Measurements from ENCODE around the gene PDCD2L.

PDCD2L gene

DNA sequence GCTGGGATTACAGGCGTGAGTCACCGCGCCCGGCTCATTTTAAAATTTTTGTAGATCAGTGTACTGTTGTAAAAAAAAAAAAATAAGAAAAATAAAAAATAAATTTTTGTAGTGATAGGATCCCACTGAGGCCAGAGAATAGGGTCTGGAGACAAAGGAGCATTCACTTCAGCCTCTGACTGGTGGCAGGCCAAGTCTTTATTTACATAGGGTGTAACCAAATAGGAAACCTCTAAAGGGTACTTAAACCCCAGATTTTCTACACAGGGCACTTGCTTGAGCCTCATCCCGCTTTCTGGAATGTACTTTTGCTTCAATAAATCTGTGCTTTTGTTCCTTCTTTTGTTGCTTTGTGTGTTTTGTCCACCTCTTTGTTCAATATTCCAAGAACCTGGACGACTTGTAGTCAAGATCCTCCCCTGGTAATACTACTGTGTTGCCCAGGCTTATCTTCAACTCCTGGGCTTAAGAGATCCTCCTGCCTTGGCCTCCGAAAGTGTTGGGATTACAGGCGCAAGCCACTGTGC is 2.1 kb upstream of the PDCD2L start:
- H3K36me3 ChIP-seq (ENCODE audit: control insufficient read depth in 2 of 2, insufficient read depth in 1 of 2, low read length in 2 of 2): peaks cover 39 to 84% of the 10 kb centered on the region in 2 experiments
- H3K4me1 ChIP-seq (ENCODE audit: control insufficient read depth, insufficient read depth, low read length): peaks cover 12% of the 10 kb centered on the region; the same call in 1 of the 2 replicates
- no peak overlapping the region for H3K4me3 ChIP-seq (ENCODE audit: low read depth, low read length)
- POLR2A ChIA-PET: no interaction called here
- CTCF ChIA-PET: no interaction called here
- TF ChIP-seq KLF8 (tag by site-specific recombination; IDR thresholded peaks at IDR 0.05): no peak
- TF ChIP-seq, protein P1, sequence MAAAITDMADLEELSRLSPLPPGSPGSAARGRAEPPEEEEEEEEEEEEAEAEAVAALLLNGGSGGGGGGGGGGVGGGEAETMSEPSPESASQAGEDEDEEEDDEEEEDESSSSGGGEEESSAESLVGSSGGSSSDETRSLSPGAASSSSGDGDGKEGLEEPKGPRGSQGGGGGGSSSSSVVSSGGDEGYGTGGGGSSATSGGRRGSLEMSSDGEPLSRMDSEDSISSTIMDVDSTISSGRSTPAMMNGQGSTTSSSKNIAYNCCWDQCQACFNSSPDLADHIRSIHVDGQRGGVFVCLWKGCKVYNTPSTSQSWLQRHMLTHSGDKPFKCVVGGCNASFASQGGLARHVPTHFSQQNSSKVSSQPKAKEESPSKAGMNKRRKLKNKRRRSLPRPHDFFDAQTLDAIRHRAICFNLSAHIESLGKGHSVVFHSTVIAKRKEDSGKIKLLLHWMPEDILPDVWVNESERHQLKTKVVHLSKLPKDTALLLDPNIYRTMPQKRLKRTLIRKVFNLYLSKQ (tag by site-specific recombination; IDR thresholded peaks at IDR 0.05; ENCODE audit: borderline replicate concordance): no peak
- peak; percentile 66 for TF ChIP-seq KLF1 (tag by site-specific recombination; IDR thresholded peaks at IDR 0.05)
- TF ChIP-seq, protein P2, sequence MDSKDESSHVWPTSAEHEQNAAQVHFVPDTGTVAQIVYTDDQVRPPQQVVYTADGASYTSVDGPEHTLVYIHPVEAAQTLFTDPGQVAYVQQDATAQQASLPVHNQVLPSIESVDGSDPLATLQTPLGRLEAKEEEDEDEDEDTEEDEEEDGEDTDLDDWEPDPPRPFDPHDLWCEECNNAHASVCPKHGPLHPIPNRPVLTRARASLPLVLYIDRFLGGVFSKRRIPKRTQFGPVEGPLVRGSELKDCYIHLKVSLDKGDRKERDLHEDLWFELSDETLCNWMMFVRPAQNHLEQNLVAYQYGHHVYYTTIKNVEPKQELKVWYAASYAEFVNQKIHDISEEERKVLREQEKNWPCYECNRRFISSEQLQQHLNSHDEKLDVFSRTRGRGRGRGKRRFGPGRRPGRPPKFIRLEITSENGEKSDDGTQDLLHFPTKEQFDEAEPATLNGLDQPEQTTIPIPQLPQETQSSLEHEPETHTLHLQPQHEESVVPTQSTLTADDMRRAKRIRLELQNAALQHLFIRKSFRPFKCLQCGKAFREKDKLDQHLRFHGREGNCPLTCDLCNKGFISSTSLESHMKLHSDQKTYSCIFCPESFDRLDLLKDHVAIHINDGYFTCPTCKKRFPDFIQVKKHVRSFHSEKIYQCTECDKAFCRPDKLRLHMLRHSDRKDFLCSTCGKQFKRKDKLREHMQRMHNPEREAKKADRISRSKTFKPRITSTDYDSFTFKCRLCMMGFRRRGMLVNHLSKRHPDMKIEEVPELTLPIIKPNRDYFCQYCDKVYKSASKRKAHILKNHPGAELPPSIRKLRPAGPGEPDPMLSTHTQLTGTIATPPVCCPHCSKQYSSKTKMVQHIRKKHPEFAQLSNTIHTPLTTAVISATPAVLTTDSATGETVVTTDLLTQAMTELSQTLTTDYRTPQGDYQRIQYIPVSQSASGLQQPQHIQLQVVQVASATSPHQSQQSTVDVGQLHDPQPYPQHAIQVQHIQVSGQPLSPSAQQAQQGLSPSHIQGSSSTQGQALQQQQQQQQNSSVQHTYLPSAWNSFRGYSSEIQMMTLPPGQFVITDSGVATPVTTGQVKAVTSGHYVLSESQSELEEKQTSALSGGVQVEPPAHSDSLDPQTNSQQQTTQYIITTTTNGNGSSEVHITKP (tag by site-specific recombination; IDR thresholded peaks at IDR 0.05): peak; percentile 97
- TF ChIP-seq ZNF274 (IDR thresholded peaks at IDR 0.05; ENCODE audit: low read length): no peak
- no peak for TF ChIP-seq ZNF274 (tag by site-specific recombination; IDR thresholded peaks at IDR 0.05; ENCODE audit: borderline replicate concordance)
- no peak for TF ChIP-seq ZNF510 (tag by site-specific recombination; IDR thresholded peaks at IDR 0.05; ENCODE audit: insufficient replicate concordance)
- peak overlapping the region; percentile 56; the same call in 1 of the 2 replicates for H3K27ac ChIP-seq (ENCODE audit: extremely low read depth, low read depth, low read length)
- H3K9me3 ChIP-seq (ENCODE audit: control insufficient read depth, insufficient read depth, low read depth, low read length): no peaks in the 10 kb centered on the region; the same call in 1 of the 2 replicates

DNA sequence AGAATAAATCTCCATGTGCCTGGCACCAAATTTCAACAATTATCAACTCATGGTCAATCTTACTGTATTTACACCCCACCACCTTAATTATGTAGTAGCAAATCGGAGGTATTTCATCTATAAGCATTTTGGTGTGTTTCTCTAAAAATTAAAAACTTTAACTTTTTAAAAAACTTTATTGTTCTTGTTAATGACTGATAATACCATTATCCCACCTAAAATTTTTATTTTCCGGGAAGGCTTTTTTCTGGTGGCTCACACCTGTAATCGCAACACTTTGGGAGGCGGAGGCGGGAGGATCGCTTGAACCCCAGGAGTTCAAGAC is 453 bp upstream of the PDCD2L start:
- POLR2A ChIA-PET: interaction anchor here (0.6 to 1.8 kb wide), 4 partner anchors 24 to 44 kb away, joined by 3 to 7 read pairs (median 4); partner anchors contain the start of gene UBA2
- peaks cover 12% of the 10 kb centered on the region; the same call in 1 of the 2 replicates for H3K4me1 ChIP-seq (ENCODE audit: control insufficient read depth, insufficient read depth, low read length)
- H3K27ac ChIP-seq (ENCODE audit: extremely low read depth, low read depth, low read length): peak overlapping the region; percentile 89
- H3K4me3 ChIP-seq (ENCODE audit: low read depth, low read length): peak overlapping the region; percentile 52
- no peaks in the 10 kb centered on the region; the same call in 1 of the 2 replicates for H3K9me3 ChIP-seq (ENCODE audit: control insufficient read depth, insufficient read depth, low read depth, low read length)
- H3K36me3 ChIP-seq (ENCODE audit: control insufficient read depth in 2 of 2, insufficient read depth in 1 of 2, low read length in 2 of 2): peaks cover 40 to 85% of the 10 kb centered on the region in 2 experiments
- CTCF ChIA-PET: interaction anchor here (0.7 to 1.0 kb wide), 2 partner anchors 27 to 150 kb away, joined by 3 to 4 read pairs; no protein-coding TSS in a partner anchor
- TF ChIP-seq, protein P3, sequence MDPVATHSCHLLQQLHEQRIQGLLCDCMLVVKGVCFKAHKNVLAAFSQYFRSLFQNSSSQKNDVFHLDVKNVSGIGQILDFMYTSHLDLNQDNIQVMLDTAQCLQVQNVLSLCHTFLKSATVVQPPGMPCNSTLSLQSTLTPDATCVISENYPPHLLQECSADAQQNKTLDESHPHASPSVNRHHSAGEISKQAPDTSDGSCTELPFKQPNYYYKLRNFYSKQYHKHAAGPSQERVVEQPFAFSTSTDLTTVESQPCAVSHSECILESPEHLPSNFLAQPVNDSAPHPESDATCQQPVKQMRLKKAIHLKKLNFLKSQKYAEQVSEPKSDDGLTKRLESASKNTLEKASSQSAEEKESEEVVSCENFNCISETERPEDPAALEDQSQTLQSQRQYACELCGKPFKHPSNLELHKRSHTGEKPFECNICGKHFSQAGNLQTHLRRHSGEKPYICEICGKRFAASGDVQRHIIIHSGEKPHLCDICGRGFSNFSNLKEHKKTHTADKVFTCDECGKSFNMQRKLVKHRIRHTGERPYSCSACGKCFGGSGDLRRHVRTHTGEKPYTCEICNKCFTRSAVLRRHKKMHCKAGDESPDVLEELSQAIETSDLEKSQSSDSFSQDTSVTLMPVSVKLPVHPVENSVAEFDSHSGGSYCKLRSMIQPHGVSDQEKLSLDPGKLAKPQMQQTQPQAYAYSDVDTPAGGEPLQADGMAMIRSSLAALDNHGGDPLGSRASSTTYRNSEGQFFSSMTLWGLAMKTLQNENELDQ (tag by site-specific recombination; IDR thresholded peaks at IDR 0.05; ENCODE audit: low read depth): no peak
- TF ChIP-seq ZNF433 (tag by site-specific recombination; IDR thresholded peaks at IDR 0.05; ENCODE audit: low read depth): no peak
- TF ChIP-seq, protein P1 (tag by site-specific recombination; IDR thresholded peaks at IDR 0.05; ENCODE audit: borderline replicate concordance): no peak
- TF ChIP-seq, protein P4, sequence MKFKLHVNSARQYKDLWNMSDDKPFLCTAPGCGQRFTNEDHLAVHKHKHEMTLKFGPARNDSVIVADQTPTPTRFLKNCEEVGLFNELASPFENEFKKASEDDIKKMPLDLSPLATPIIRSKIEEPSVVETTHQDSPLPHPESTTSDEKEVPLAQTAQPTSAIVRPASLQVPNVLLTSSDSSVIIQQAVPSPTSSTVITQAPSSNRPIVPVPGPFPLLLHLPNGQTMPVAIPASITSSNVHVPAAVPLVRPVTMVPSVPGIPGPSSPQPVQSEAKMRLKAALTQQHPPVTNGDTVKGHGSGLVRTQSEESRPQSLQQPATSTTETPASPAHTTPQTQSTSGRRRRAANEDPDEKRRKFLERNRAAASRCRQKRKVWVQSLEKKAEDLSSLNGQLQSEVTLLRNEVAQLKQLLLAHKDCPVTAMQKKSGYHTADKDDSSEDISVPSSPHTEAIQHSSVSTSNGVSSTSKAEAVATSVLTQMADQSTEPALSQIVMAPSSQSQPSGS (tag by site-specific recombination; IDR thresholded peaks at IDR 0.05; ENCODE audit: low read depth): no peak
- TF ChIP-seq, protein P5, sequence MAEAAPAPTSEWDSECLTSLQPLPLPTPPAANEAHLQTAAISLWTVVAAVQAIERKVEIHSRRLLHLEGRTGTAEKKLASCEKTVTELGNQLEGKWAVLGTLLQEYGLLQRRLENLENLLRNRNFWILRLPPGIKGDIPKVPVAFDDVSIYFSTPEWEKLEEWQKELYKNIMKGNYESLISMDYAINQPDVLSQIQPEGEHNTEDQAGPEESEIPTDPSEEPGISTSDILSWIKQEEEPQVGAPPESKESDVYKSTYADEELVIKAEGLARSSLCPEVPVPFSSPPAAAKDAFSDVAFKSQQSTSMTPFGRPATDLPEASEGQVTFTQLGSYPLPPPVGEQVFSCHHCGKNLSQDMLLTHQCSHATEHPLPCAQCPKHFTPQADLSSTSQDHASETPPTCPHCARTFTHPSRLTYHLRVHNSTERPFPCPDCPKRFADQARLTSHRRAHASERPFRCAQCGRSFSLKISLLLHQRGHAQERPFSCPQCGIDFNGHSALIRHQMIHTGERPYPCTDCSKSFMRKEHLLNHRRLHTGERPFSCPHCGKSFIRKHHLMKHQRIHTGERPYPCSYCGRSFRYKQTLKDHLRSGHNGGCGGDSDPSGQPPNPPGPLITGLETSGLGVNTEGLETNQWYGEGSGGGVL (tag by site-specific recombination; IDR thresholded peaks at IDR 0.05): no peak
- TF ChIP-seq ZNF560 (tag by site-specific recombination; IDR thresholded peaks at IDR 0.05; ENCODE audit: borderline replicate concordance): no peak
- TF ChIP-seq, protein P6, sequence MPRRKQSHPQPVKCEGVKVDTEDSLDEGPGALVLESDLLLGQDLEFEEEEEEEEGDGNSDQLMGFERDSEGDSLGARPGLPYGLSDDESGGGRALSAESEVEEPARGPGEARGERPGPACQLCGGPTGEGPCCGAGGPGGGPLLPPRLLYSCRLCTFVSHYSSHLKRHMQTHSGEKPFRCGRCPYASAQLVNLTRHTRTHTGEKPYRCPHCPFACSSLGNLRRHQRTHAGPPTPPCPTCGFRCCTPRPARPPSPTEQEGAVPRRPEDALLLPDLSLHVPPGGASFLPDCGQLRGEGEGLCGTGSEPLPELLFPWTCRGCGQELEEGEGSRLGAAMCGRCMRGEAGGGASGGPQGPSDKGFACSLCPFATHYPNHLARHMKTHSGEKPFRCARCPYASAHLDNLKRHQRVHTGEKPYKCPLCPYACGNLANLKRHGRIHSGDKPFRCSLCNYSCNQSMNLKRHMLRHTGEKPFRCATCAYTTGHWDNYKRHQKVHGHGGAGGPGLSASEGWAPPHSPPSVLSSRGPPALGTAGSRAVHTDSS (tag by site-specific recombination; IDR thresholded peaks at IDR 0.05): no peak
- no peak for TF ChIP-seq EGR2 (tag by site-specific recombination; IDR thresholded peaks at IDR 0.05; ENCODE audit: low read depth)
- TF ChIP-seq ZNF184 (tag by site-specific recombination; IDR thresholded peaks at IDR 0.05): peak; percentile 68; the same call in 1 of the 2 replicates
- no peak for TF ChIP-seq ZNF561 (tag by site-specific recombination; IDR thresholded peaks at IDR 0.05; ENCODE audit: borderline replicate concordance)
- TF ChIP-seq ZNF558 (tag by site-specific recombination; IDR thresholded peaks at IDR 0.05): 0 out of 2 replicates have a peak, but pooled peaks have one; percentile 35
- no peak for TF ChIP-seq KLF16 (tag by site-specific recombination; IDR thresholded peaks at IDR 0.05)
- no peak for TF ChIP-seq ZNF24 (tag by site-specific recombination; IDR thresholded peaks at IDR 0.05)
